Measurements from ENCODE around the gene PIK3R6.

GRCh38 chr17:8865385-8865784, 2.1 kb downstream of the PIK3R6 start:
- TF ChIP-seq CTCF (IDR thresholded peaks at IDR 0.05): no peak
- TF ChIP-seq POLR2A (IDR thresholded peaks at IDR 0.05): no peak

Measured in esophagus squamous epithelium (tissue), 4 donors.